MCF 10A (cell line): Measurements from ENCODE around the gene HSF2BP. TPM values are rescaled to one million over a fixed set of nuclear protein-coding genes. Genes with fewer than 3 reads are reported as not detected.

Experiments used
- BruUV-seq: library from RNA; stranded (reverse); fragments of 400-500 nt; replicated peaks from 2 replicates; lab custom pipeline; 2021; lab: Mats Ljungman, UMichigan
- CTCF ChIA-PET: fragments of 300-600 bp; sonication (Branson Sonifier 250); formaldehyde crosslinking; extraction: SDS; loops from one replicate; lab custom pipeline; 2021; ENCODE audit warnings: antibody characterized with exemption, inconsistent platforms; lab: Yijun Ruan, JAX
- POLR2A ChIA-PET: fragments of 300-600, 350-650 bp; sonication (Branson Sonifier 250); formaldehyde crosslinking; extraction: SDS; loops from one replicate; lab custom pipeline; 2020; ENCODE audit warnings: antibody characterized with exemption, inconsistent platforms; lab: Yijun Ruan, JAX
- DNase-seq: peaks from one replicate; pipeline ENCODE4 v3.0.0-alpha.2; 2018; ENCODE audit not compliant: unreplicated experiment
- H3K27ac Mint-ChIP-seq: one replicate; pipeline ENCODE4 v1.8.0; 2022; ENCODE audit warnings: mild to moderate bottlenecking, low read depth, mixed read lengths; ENCODE audit not compliant: unreplicated experiment
- H3K27me3 Mint-ChIP-seq: one replicate; pipeline ENCODE4 v1.8.0; 2022; ENCODE audit warnings: mixed read lengths; ENCODE audit not compliant: insufficient read depth, unreplicated experiment
- H3K36me3 Mint-ChIP-seq: one replicate; pipeline ENCODE4 v1.8.0; 2022; ENCODE audit warnings: mild to moderate bottlenecking, moderate library complexity, mixed read lengths; ENCODE audit not compliant: insufficient read depth, unreplicated experiment
- H3K4me1 Mint-ChIP-seq: one replicate; pipeline ENCODE4 v1.8.0; 2022; ENCODE audit warnings: mixed read lengths; ENCODE audit not compliant: insufficient read depth, unreplicated experiment
- H3K4me3 Mint-ChIP-seq: one replicate; pipeline ENCODE4 v1.8.0; 2022; ENCODE audit warnings: mild to moderate bottlenecking, moderate library complexity, mixed read lengths; ENCODE audit not compliant: unreplicated experiment
- H3K9me3 Mint-ChIP-seq: one replicate; pipeline ENCODE4 v1.8.0; 2022; ENCODE audit warnings: mixed read lengths; ENCODE audit not compliant: unreplicated experiment
- intact Hi-C: fragments of 100-400 bp; cut with micrococcal nuclease; formaldehyde crosslinking; loops from 2 replicates; pipeline ENCODE4 v1.14.1; 2022
- total RNA-seq: library from RNA; stranded (reverse); gene quantifications from 2 replicates; pipeline ENCODE4 v1.2.3, GENCODE V29; 2022
- TF ChIP-seq, protein P1 (sequence below): fragments of 200-600 bp; IDR thresholded peaks from one replicate; pipeline ENCODE4 v1.8.0; 2022; ENCODE audit warnings: antibody characterized with exemption, mild to moderate bottlenecking; ENCODE audit not compliant: unreplicated experiment

The HSF2BP gene
- total RNA-seq, 1 experiment from 2014 or later = 6.8 TPM

DNA sequence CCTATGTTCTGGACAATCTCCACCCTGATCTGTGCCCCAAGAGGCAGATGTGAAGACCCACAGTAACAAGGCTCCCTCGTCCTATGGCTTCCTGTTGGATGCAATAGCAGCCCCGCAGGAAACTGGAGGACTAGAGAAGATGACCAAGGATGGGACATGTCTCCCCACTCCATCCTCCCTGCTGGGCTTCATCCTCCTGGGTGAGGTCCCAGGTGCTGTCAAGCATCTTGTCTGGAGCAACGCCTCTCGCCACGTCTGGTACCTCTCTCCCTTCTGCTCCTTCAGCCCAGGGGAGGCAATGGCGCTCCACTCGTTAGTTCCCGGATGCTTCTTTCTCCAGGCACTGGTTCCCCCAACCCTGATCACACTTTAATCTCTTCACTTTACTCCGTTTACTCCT is 11.1 kb downstream of the HSF2BP start:
- Mint-ChIP-seq H3K27ac (no peak overlapping the region), H3K4me1 (peaks cover 26% of the 10 kb centered on the region), H3K36me3 (peaks cover 6% of the 10 kb centered on the region), H3K9me3 (no peaks in the 10 kb centered on the region), H3K27me3 (no peaks in the 10 kb centered on the region), H3K4me3 (no peak overlapping the region)
- TF ChIP-seq, protein P1, sequence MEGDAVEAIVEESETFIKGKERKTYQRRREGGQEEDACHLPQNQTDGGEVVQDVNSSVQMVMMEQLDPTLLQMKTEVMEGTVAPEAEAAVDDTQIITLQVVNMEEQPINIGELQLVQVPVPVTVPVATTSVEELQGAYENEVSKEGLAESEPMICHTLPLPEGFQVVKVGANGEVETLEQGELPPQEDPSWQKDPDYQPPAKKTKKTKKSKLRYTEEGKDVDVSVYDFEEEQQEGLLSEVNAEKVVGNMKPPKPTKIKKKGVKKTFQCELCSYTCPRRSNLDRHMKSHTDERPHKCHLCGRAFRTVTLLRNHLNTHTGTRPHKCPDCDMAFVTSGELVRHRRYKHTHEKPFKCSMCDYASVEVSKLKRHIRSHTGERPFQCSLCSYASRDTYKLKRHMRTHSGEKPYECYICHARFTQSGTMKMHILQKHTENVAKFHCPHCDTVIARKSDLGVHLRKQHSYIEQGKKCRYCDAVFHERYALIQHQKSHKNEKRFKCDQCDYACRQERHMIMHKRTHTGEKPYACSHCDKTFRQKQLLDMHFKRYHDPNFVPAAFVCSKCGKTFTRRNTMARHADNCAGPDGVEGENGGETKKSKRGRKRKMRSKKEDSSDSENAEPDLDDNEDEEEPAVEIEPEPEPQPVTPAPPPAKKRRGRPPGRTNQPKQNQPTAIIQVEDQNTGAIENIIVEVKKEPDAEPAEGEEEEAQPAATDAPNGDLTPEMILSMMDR = no peak
- intact Hi-C loops = loop anchor here (5.0 kb wide), 1 partner anchor 756 kb away; the partner anchor contains the start of gene NDUFV3
- POLR2A ChIA-PET = no interaction called here
- no TSS peak for BruUV-seq
- no peak for DNase-seq
- CTCF ChIA-PET = no interaction called here

DNA sequence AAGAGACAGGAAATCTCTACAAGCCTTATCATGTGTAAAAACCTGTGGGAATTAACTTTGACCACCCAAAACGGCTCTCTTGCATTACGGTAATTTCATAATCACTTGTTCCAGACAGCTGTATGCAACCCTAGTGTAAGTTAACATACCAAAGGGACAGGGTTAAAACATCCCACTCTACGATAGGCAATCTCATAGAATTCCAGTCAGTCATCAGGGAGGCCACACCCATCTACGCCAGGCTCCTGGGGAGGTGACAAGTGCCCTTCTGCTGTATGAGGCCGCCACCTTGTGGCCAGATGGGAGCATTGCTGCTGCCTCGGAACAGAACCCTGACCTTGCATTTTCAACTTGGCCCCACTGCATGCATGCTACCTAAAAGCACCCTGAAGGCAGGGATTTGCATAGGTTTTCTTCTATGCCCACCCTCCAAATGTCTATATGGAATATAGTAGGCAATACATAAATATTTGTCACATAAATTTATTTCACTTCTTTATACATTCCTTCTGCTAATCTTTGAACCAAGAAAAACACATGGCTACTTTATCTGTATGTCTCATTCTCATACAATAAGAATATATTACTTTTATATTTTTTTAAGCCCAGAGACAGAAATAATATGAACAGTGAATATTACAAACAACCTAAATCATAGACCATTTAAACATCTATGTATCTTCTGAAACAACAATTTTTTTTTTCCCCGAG is 12.6 kb downstream of the HSF2BP start:
- BruUV-seq = no TSS peak
- peak overlapping the region; percentile 50 for H3K4me3 Mint-ChIP-seq

DNA sequence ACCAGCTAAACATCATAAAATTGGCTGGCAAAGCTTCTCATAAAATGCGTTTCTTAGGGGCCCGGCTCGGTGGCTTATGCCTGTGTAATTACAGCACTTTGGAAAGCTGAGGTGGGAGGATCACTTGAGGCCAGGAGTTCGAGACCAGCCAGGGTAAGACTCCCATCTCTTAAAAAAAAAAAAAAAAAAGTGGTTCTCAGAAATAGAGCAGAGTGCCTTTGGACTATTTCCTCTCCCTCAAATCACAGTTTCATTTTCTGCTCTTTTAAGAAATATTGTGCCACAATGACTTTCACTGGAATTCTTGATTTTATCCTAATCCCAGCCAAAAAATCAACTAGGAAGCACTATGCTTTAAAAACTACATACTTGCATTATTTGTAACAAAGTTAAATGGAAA is 13.3 kb downstream of the HSF2BP start:
- Mint-ChIP-seq H3K4me3 (no peak overlapping the region), H3K9me3 (no peaks in the 10 kb centered on the region), H3K4me1 (peaks cover 26% of the 10 kb centered on the region), H3K27me3 (no peaks in the 10 kb centered on the region), H3K27ac (peak overlapping the region; percentile 88), H3K36me3 (peaks cover 6% of the 10 kb centered on the region)
- ChIA-PET POLR2A (interaction anchor here (0.6 to 3.3 kb wide), 12 partner anchors 8 to 733 kb away, joined by 3 to 17 read pairs (median 5); no protein-coding TSS in a partner anchor), CTCF (interaction anchor here (0.7 to 3.9 kb wide), 17 partner anchors 8 to 453 kb away, joined by 3 to 44 read pairs (median 4); partner anchors contain the start of gene HSF2BP)
- BruUV-seq = TSS peak; percentile 78
- TF ChIP-seq, protein P1 = no peak
- intact Hi-C loops = loop anchor here (1.0 to 5.0 kb wide), 3 partner anchors 34 to 754 kb away; partner anchors contain the start of gene NDUFV3
- no peak for DNase-seq

More for the DNA sequence above, 12.6 kb downstream of the HSF2BP start:
- Mint-ChIP-seq H3K4me1 (peaks cover 26% of the 10 kb centered on the region), H3K27ac (peak overlapping the region; percentile 88), H3K9me3 (no peaks in the 10 kb centered on the region), H3K27me3 (no peaks in the 10 kb centered on the region), H3K36me3 (peaks cover 6% of the 10 kb centered on the region)
- POLR2A ChIA-PET = interaction anchor here (0.6 to 3.3 kb wide), 5 partner anchors 34 to 450 kb away, joined by 3 to 17 read pairs (median 6); no protein-coding TSS in a partner anchor
- DNase-seq = peak; percentile 96
- TF ChIP-seq, protein P1 = peak; percentile 97
- intact Hi-C loops = loop anchor here (5.0 kb wide), 1 partner anchor 754 kb away; the partner anchor contains the start of gene NDUFV3
- CTCF ChIA-PET = interaction anchor here (0.5 to 3.9 kb wide), 11 partner anchors 10 to 454 kb away, joined by 3 to 44 read pairs (median 4); no protein-coding TSS in a partner anchor
